ENCODE results near the gene RAI14.

RAI14 gene

DNA sequence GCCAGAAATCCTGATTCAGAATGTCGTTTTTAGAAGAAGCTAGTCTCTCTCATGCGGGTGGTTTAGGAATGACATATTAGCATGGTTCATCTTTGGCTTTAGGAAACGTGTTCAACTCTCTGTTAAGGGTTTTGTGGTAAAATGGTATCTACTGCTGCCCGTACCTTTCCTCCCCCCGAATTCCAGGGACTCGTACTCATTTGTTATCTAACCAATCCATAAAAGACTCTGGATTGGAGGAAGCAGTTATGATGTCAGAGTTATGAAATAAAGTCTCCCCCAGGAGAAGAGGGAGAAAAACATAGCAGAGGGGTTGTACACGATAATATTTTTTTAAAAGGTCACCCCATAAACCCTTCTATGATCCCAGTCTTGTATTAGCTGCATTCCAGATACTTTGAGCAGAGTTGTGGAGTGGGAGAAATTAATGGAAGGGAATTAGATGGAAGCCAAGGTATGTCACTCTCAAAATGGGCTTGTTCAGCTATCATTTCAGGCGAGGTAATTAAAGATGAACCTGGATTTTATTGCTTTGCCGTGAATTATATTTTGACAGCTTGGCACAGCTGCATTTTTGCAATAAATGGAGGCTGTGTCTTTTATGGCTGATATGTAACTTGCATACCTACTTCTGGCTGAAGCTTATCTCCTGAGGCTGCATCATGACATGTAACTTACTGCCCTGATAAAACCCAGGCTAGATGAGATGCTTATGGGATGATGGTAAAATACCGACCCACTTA, 31.3 kb downstream of the RAI14 start:
- Histone ChIP-seq H3K36me3 (replicated peaks; ENCODE audit: insufficient read depth, low read length) (no peaks in the 10 kb centered on the region), H3K79me2 (ENCODE audit: low read length) (no peaks in the 10 kb centered on the region), H3K27me3 (replicated peaks; ENCODE audit: insufficient read depth, low read length) (no peaks in the 10 kb centered on the region), H3K9ac (ENCODE audit: low read length) (no peak overlapping the region), H3K4me1 (ENCODE audit: low read length) (no peaks in the 10 kb centered on the region), H3K9me2 (replicated peaks; ENCODE audit: insufficient read depth, low read length) (no peaks in the 10 kb centered on the region), H3F3A (ENCODE audit: insufficient read depth, low read length) (no peaks in the 10 kb centered on the region), H3K4me2 (ENCODE audit: low read depth, low read length) (no peak overlapping the region), H2AFZ (ENCODE audit: low read length) (no peak overlapping the region), H4K20me1 (ENCODE audit: insufficient read depth, low read length) (no peaks in the 10 kb centered on the region), H3K9me3 (replicated peaks; ENCODE audit: insufficient read depth, low read length) (no peaks in the 10 kb centered on the region), H3K4me3 (ENCODE audit: low read length) (no peak overlapping the region), H3K27ac (ENCODE audit: low read length) (no peak overlapping the region)
- TF ChIP-seq, protein P1, sequence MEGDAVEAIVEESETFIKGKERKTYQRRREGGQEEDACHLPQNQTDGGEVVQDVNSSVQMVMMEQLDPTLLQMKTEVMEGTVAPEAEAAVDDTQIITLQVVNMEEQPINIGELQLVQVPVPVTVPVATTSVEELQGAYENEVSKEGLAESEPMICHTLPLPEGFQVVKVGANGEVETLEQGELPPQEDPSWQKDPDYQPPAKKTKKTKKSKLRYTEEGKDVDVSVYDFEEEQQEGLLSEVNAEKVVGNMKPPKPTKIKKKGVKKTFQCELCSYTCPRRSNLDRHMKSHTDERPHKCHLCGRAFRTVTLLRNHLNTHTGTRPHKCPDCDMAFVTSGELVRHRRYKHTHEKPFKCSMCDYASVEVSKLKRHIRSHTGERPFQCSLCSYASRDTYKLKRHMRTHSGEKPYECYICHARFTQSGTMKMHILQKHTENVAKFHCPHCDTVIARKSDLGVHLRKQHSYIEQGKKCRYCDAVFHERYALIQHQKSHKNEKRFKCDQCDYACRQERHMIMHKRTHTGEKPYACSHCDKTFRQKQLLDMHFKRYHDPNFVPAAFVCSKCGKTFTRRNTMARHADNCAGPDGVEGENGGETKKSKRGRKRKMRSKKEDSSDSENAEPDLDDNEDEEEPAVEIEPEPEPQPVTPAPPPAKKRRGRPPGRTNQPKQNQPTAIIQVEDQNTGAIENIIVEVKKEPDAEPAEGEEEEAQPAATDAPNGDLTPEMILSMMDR (IDR thresholded peaks at IDR 0.05; ENCODE audit: low read length), result no peak
- TF ChIP-seq EZH2phosphoT487 (IDR thresholded peaks at IDR 0.05; ENCODE audit: low read length) (no peak), EZH2 (optimal IDR thresholded peaks at IDR 0.05; ENCODE audit: low read depth, low read length) (no peak)
- DNase-seq, result no peak

DNA sequence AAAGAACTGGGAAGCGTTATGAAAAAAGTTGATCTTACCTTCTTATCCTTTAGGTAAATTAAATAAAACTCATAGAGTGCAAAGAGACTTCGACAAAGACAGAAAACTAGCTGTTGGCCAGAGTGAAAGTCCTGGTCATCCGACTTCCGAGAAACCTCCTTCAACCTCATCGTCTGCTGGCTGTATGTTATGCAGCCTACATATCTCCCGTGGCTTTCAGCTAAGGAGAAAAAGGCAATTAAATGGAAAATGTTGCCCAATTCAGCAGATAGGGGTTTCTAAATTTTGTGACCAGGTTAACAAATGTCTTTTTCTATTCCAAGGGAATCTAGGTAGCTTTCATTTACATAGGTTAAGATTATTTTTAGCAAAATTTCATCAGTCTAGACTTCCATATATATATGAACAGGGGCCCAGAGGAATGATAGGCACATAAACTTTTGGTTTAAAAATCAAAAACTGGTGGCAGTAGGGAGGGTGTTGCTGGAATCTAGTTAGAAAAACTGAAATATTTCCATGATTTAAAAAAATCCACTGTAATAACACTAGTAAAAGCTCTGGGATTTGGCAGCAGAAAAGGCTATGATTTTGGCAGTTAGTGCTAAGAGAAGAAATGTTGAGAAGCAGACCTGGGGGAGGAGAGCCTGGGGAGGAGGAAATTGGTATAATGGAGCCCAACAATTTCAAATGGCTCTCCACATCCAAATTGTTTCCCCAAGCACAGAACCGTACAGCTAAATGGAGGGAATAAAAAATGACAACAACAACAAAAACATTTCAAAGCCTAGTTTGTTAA, 32.1 kb downstream of the RAI14 start:
- H2AFZ ChIP-seq (ENCODE audit: low read length), result no peak overlapping the region
- H3F3A ChIP-seq (ENCODE audit: insufficient read depth, low read length), result no peaks in the 10 kb centered on the region
- H4K20me1 ChIP-seq (ENCODE audit: insufficient read depth, low read length), result no peaks in the 10 kb centered on the region
- H3K27me3 ChIP-seq (replicated peaks; ENCODE audit: insufficient read depth, low read length), result no peaks in the 10 kb centered on the region
- H3K4me1 ChIP-seq (ENCODE audit: low read length), result no peaks in the 10 kb centered on the region
- DNase-seq, result no peak
- H3K9ac ChIP-seq (ENCODE audit: low read length), result no peak overlapping the region
- no peak overlapping the region for H3K4me2 ChIP-seq (ENCODE audit: low read depth, low read length)
- H3K9me3 ChIP-seq (replicated peaks; ENCODE audit: insufficient read depth, low read length), result no peaks in the 10 kb centered on the region
- no peak overlapping the region for H3K4me3 ChIP-seq (ENCODE audit: low read length)
- no peaks in the 10 kb centered on the region for H3K36me3 ChIP-seq (replicated peaks; ENCODE audit: insufficient read depth, low read length)
- no peaks in the 10 kb centered on the region for H3K79me2 ChIP-seq (ENCODE audit: low read length)
- H3K27ac ChIP-seq (ENCODE audit: low read length), result no peak overlapping the region
- TF ChIP-seq EZH2phosphoT487 (IDR thresholded peaks at IDR 0.05; ENCODE audit: low read length) (no peak), EZH2 (optimal IDR thresholded peaks at IDR 0.05; ENCODE audit: low read depth, low read length) (no peak)
- TF ChIP-seq, protein P1 (IDR thresholded peaks at IDR 0.05; ENCODE audit: low read length), result no peak
- H3K9me2 ChIP-seq (replicated peaks; ENCODE audit: insufficient read depth, low read length), result no peaks in the 10 kb centered on the region

DNA sequence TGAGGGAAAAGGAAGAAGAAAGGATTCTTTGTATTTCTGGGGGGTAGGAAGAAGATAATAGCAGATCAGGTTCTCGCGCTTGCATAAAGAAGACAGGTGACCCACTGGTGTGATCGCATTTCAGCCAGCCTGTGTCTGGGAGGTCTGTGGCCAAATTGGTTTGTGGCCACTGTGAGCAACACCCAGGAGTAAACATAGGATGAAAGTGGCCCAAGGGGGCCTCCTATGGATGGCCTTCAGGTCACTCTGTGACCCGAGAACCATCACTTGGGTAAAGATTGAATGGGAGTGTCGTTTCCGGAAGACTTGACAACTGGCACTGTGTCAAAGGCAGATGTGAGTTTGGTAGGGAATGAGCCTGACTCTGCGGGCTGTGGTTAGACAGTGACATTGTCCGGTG, 34.2 kb downstream of the RAI14 start:
- H3K4me1 ChIP-seq (ENCODE audit: low read length), result no peaks in the 10 kb centered on the region

More for the DNA sequence above, 34.2 kb downstream of the RAI14 start:
- no peak overlapping the region for H3K4me3 ChIP-seq (ENCODE audit: low read length)
- no peak overlapping the region for H3K4me2 ChIP-seq (ENCODE audit: low read depth, low read length)
- no peaks in the 10 kb centered on the region for H3K79me2 ChIP-seq (ENCODE audit: low read length)
- no peaks in the 10 kb centered on the region for H3K9me3 ChIP-seq (replicated peaks; ENCODE audit: insufficient read depth, low read length)
- H2AFZ ChIP-seq (ENCODE audit: low read length), result no peak overlapping the region
- H3K36me3 ChIP-seq (replicated peaks; ENCODE audit: insufficient read depth, low read length), result no peaks in the 10 kb centered on the region
- TF ChIP-seq, protein P1 (IDR thresholded peaks at IDR 0.05; ENCODE audit: low read length), result no peak
- TF ChIP-seq EZH2phosphoT487 (IDR thresholded peaks at IDR 0.05; ENCODE audit: low read length), result no peak
- no peak for TF ChIP-seq EZH2 (optimal IDR thresholded peaks at IDR 0.05; ENCODE audit: low read depth, low read length)
- no peaks in the 10 kb centered on the region for H3K9me2 ChIP-seq (replicated peaks; ENCODE audit: insufficient read depth, low read length)
- DNase-seq, result no peak
- H3K27me3 ChIP-seq (replicated peaks; ENCODE audit: insufficient read depth, low read length), result no peaks in the 10 kb centered on the region
- H3F3A ChIP-seq (ENCODE audit: insufficient read depth, low read length), result no peaks in the 10 kb centered on the region
- no peak overlapping the region for H3K27ac ChIP-seq (ENCODE audit: low read length)
- no peaks in the 10 kb centered on the region for H4K20me1 ChIP-seq (ENCODE audit: insufficient read depth, low read length)
- H3K9ac ChIP-seq (ENCODE audit: low read length), result no peak overlapping the region

Data from MM.1S (cell line).